ENCODE measurements around the gene CDH26. TPM values are rescaled to one million over a fixed set of nuclear protein-coding genes. Genes with fewer than 3 reads are reported as not detected.

The CDH26 gene
- total and polyA plus RNA-seq, 9 donors = 0.12 to 0.84 (median 0.41) TPM

GRCh38 chr20:60046860-60047259, 88.6 kb downstream of the CDH26 start:
- DNase-seq = no peak
- no peak overlapping the region for H3K27ac ChIP-seq
- intact Hi-C loops (cut with DNase I) = no loop called here
- H3K4me1 ChIP-seq (ENCODE audit: insufficient read depth) = peaks cover 2% of the 10 kb centered on the region
- no peaks in the 10 kb centered on the region for H3K27me3 ChIP-seq
- no peaks in the 10 kb centered on the region for H3K36me3 ChIP-seq
- H3K9me3 ChIP-seq = no peaks in the 10 kb centered on the region
- WGBS, 3 donors = 91 to 93% (median 92%) methylated on average over 8 of the region's 8 CpGs
- TF ChIP-seq CTCF (IDR thresholded peaks at IDR 0.05) (no peak), EP300 (IDR thresholded peaks at IDR 0.05) (no peak), POLR2A (IDR thresholded peaks at IDR 0.05) (no peak)
- no peak overlapping the region for H3K4me3 ChIP-seq

GRCh38 chr20:60048634-60049521, 90.7 kb downstream of the CDH26 start:
- intact Hi-C loops (cut with DNase I) = no loop called here
- no peaks in the 10 kb centered on the region for H3K27me3 ChIP-seq
- H3K27ac ChIP-seq = no peak overlapping the region
- WGBS, 3 donors = 90 to 94% (median 91%) methylated on average over 11 of the region's 11 CpGs
- no peaks in the 10 kb centered on the region for H3K9me3 ChIP-seq
- no peak overlapping the region for H3K4me3 ChIP-seq
- no peak for DNase-seq
- no peak for TF ChIP-seq POLR2A (IDR thresholded peaks at IDR 0.05)
- TF ChIP-seq EP300 (IDR thresholded peaks at IDR 0.05) = no peak
- TF ChIP-seq CTCF (IDR thresholded peaks at IDR 0.05) = no peak
- peaks cover 2% of the 10 kb centered on the region for H3K4me1 ChIP-seq (ENCODE audit: insufficient read depth)
- H3K36me3 ChIP-seq = no peaks in the 10 kb centered on the region

- H3K27ac ChIP-seq = no peak overlapping the region
- H3K36me3 ChIP-seq = no peaks in the 10 kb centered on the region
- H3K9me3 ChIP-seq = no peaks in the 10 kb centered on the region
- H3K4me3 ChIP-seq = no peak overlapping the region
- no peak for TF ChIP-seq EP300 (IDR thresholded peaks at IDR 0.05)
- TF ChIP-seq CTCF (IDR thresholded peaks at IDR 0.05) = no peak
- no peak for TF ChIP-seq POLR2A (IDR thresholded peaks at IDR 0.05)
- DNase-seq = no peak
- H3K4me1 ChIP-seq (ENCODE audit: insufficient read depth) = peaks cover 2% of the 10 kb centered on the region
- 86 to 90% (median 87%) methylated on average over 5 of the region's 5 CpGs for WGBS, 3 donors
- intact Hi-C loops (cut with DNase I) = no loop called here
- no peaks in the 10 kb centered on the region for H3K27me3 ChIP-seq
These were observed 91.4 kb downstream of the CDH26 start for GRCh38 chr20:60049601-60050000.

- no peaks in the 10 kb centered on the region for H3K27me3 ChIP-seq
- TF ChIP-seq POLR2A (IDR thresholded peaks at IDR 0.05) (no peak), CTCF (IDR thresholded peaks at IDR 0.05) (no peak), EP300 (IDR thresholded peaks at IDR 0.05) (no peak)
- peaks cover 2% of the 10 kb centered on the region for H3K4me1 ChIP-seq (ENCODE audit: insufficient read depth)
- no peaks in the 10 kb centered on the region for H3K9me3 ChIP-seq
- WGBS, 3 donors = 59 to 70% (median 61%) methylated on average over 13 of the region's 13 CpGs
- intact Hi-C loops (cut with DNase I) = loop anchor here in 3 of 4 donors (10.0 kb wide), 1 partner anchor 1844 kb away; no protein-coding TSS in a partner anchor
- DNase-seq = no peak
- H3K27ac ChIP-seq = no peak overlapping the region
- no peaks in the 10 kb centered on the region for H3K36me3 ChIP-seq
- no peak overlapping the region for H3K4me3 ChIP-seq
These were observed 92.1 kb downstream of the CDH26 start for GRCh38 chr20:60050193-60050947.

All from ovary (tissue), 9 donors.